Amniotic stem cell (primary cell): ENCODE data around the gene OR52N4.
"Not testable (repeated sequence)": the region's sequence is repeated elsewhere in the genome, so short reads cannot be mapped to it uniquely, and the experiment has no call there.

Experiments
- DNase-seq: peaks from one replicate; lab custom pipeline; 2025; lab: John Stamatoyannopoulos, UW

The OR52N4 gene

GRCh38 chr11:5753943-5754342 is at the start of gene OR52N4:
Gene OR52N4, plus strand, starts transcription at chr11:5754243. Its CDS starts 498 bp downstream, at chr11:5754741.
- no peak for DNase-seq

DNA sequence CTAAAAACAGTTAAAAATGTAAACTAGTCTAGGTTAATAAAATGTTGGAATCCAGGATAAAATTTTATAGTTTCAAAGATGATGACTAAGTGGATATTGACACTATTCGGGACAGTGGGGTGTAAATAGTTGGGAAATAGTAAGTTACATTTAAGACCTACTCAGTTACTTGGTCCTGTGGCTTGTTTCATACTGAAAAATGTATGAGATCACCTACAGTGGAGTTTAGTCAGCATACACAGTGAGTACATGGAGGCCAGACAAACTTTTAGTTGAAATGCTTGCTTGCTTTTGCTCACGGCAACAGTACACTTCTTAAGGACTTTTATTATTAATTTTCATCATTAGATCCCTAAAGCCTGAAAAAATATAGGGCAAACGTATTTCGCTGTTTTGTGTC is 48.4 kb upstream of the OR52N4 start:
- DNase-seq, result no peak

DNA sequence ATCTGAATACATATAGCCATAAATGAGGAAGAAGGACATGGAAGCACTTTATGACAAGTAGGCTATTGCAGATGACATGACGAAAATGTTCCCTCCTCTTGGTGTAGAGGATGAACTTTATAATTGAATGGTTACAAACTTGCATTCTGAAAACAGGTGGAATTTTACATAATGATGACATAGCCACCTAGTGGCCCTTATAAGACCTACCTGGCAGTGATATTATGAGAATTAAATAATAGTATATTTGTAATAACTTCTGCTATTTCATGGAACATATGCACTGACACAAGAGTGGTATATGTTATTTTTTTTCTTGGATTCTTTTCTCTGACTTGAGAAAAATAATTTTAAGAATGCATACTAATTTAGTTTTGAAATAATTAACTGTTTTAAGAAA is 41.5 kb upstream of the OR52N4 start:
- DNase-seq, result no peak

DNA sequence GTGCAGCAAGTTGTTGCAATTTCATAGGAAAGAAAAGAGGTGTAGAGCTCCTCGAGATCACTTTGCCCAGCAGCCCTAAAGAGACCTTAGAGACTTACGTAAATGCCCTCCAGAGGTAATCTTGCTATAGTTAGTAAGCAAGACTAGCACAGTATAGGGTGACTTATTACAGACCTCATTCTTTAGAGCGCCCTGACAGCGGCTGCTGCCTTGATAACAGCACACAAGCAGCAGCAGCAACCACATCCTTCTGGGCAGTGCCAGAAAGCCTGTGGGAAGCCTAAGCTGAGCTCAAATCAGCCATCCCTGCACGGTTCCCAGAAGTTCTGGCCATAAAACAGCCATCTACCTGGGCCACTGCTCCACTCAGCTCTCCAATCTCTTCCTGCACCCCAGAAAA is 40.3 kb upstream of the OR52N4 start:
- no peak for DNase-seq

DNA sequence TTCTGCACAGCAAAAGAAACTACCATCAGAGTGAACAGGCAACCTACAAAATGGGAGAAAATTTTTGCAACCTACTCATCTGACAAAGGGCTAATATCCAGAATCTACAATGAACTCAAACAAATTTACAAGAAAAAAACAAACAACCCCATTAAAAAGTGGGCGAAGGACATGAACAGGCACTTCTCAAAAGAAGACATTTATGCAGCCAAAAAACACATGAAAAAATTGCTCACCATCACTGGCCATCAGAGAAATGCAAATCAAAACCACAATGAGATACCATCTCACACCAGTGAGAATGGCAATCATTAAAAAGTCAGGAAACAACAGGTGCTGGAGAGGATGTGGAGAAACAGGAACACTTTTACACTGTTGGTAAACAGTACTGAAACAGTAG is 37.5 kb upstream of the OR52N4 start:
- not testable (repeated sequence) for DNase-seq

- DNase-seq, result no peak
Observed at GRCh38 chr11:5719703-5720495, 34.1 kb upstream of the OR52N4 start.

DNA sequence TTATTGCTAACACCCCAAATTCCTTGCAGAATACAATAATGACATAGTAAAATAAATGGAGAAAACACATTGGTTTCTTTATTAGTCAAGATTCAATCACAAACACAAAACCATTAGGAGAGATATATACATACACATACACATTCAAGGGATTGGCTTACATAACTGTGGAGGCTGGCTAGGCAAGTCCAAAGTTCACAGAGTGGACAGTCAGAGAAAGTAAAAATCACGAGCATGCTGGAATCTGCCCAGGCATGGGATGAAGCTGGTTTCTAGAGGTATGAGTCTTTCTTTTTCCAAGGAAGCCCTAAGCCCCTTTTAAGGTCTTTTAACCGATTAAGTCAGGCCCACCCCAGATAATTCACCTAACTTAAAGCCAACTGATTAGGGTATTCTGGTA is 31.4 kb upstream of the OR52N4 start:
- no peak for DNase-seq

DNA sequence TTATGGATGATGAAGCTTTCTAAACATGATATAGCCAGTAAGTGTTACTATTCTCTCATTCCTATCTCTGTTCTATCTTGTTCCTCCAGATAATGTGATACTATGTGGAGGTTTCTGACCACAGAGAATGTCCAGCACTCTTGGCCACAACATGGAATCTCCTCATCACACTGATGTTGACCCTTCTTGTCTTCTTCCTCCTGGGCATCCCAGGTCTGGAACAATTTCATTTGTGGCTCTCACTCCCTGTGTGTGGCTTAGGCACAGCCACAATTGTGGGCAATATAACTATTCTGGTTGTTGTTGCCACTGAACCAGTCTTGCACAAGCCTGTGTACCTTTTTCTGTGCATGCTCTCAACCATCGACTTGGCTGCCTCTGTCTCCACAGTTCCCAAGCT is 27.7 kb upstream of the OR52N4 start:
- DNase-seq, result no peak

- DNase-seq, result no peak
Observed at GRCh38 chr11:5727691-5728090, 26.4 kb upstream of the OR52N4 start.

DNA sequence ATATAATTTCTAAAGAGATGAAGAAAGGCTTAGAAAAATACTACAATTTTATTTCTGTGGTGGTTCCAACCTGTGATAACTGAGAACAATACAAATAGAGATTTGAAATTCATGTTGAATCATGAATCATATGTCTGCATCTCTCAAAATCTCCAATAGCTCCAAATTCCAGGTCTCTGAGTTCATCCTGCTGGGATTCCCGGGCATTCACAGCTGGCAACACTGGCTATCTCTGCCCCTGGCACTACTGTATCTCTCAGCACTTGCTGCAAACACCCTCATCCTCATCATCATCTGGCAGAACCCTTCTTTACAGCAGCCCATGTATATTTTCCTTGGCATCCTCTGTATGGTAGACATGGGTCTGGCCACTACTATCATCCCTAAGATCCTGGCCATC is 17.6 kb upstream of the OR52N4 start, which contains the start of gene OR56B1:
TSS of gene OR56B1 (plus strand) at position 53 of the 400 bp plus-strand sequence. CDS start at position 122, 69 bp downstream.
- no peak for DNase-seq

- no peak for DNase-seq
Observed at GRCh38 chr11:5737091-5737490, 17.0 kb upstream of the OR52N4 start.

- DNase-seq, result no peak
Observed at GRCh38 chr11:5737670-5738392, 16.2 kb upstream of the OR52N4 start.

GRCh38 chr11:5738431-5738830 is 15.6 kb upstream of the OR52N4 start:
- DNase-seq, result no peak

DNA sequence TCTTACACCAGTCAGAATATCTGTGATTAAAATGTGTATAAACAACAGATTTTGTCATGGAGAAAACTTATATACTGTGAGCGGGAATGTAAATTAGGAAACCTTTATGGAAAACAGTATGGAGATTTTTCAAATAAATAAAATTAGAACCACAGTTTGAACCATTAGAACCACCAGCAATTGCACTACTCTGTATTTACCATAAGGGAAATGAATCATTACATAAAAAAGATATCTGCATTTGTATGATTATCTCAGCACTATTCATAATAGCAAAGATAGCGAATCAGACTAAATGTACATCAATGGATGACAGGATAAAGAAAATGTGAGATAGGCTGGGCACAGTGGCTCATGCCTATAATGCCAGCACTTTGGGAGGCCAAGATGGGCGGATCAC is 7.4 kb upstream of the OR52N4 start:
- no peak for DNase-seq

DNA sequence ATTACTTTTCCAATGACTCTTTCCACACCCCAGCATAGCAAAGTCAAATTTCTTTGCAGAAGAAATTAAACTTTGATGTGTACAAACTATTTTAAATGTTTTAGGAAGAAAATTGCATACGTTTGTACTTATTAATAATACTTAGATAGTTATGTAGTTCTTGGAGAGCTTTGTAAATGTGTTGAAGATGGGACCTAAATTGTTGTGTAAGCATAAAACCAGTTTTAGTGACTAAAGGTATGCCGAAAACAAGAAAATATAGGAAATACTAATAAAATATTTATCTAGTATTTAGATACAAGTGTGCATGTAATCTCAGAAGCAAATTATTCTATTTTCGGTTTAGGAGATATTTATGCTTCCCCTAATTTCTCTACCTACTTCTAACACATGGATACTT is 4.2 kb upstream of the OR52N4 start:
- no peak for DNase-seq

DNA sequence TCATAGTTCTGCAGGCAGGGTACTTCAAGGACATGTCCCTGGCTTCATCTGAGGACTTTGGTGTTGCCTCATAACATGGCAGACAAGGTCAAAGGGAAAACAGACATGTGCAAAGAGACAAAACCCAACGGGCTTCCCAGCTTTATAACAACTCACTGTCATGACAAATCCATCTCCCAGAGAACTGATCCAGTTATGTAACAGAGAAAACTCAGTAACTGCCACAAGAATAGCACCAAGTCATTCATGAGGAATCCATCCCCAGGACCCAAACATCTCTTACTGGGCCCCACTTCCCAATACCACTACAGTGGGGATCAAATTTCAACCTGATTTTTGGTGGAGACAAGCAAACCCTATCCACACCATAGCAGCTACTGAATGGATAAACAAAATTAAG is 13.0 kb downstream of the OR52N4 start:
- DNase-seq, result no peak

GRCh38 chr11:5783255-5783654 is 29.2 kb downstream of the OR52N4 start, which contains the start of gene OR52N5:
Gene OR52N5, minus strand, starts transcription at chr11:5783355. Its CDS starts 4,721 bp downstream, at chr11:5778634.
- no peak for DNase-seq

- no peak for DNase-seq
Observed at GRCh38 chr11:5791165-5791564, 37.1 kb downstream of the OR52N4 start, which contains the start of gene OR52N1. Gene OR52N1, minus strand, starts transcription at chr11:5791265. Its CDS starts 2,449 bp downstream, at chr11:5788816.

DNA sequence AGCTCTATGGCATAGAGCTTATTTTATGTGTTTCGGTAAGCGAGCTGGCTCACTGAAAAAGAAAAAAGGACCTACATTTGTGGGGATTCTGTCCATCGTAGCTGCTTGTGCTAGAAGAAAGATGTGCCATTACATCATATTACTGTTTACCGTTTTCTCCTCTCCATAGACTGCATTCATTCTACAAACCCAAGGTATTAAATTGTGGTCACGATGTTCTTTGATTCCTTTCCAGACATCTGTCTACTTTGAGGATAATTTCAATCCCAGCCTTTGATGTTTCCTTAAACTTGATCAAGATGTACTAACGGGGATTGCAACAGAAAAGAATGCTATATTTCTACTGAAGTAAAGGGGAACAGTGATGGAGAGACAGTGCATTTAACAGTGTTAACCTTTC is 42.5 kb downstream of the OR52N4 start:
- DNase-seq, result no peak

DNA sequence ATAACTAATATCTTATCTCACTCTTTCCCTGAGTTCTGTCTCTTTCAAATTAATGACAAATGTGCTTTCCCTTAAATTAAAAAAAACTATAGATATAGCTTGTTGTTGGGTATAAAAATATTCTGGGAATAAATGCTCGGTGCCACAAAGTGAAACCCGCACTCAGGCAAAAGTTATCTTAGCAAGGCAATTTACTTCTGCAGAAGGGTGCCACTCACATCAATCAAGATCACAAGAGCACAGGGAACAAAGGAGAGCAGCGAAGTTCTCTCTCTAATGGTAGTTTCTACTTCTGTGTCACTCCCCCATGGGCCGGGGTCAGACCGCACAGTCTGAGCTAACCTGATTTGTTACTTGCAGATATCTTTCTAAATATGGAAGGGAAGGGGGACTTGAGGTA is 49.9 kb downstream of the OR52N4 start:
- no peak for DNase-seq
